Osteoblast (primary cell): ENCODE measurements around the gene TMEM178B. TPM values are rescaled to one million over a fixed set of nuclear protein-coding genes. Genes with fewer than 3 reads are reported as not detected.

Experiments used
- DNase-seq: peaks from one replicate; pipeline ENCODE4 v3.0.0; 2011; ENCODE audit warnings: low spot score, mixed read lengths; ENCODE audit not compliant: insufficient read length; ENCODE audit errors: missing footprints
- H2AFZ ChIP-seq: 2 replicates; pipeline ENCODE4 v1.6.0; 2011; ENCODE audit warnings: mild to moderate bottlenecking, low read length
- H3K27ac ChIP-seq: 2 replicates; pipeline ENCODE4 v1.5.1; 2011; ENCODE audit warnings: mild to moderate bottlenecking, low read depth, low read length, moderate library complexity
- H3K27me3 ChIP-seq: 2 replicates; pipeline ENCODE4 v1.6.0; 2012; ENCODE audit warnings: mild to moderate bottlenecking, control low read depth, inconsistent platforms, low read length, moderate library complexity; ENCODE audit not compliant: insufficient read depth
- H3K36me3 ChIP-seq: 2 replicates; pipeline ENCODE4 v1.5.1; 2011; ENCODE audit warnings: mild to moderate bottlenecking, low read length, control low read depth, moderate library complexity; ENCODE audit not compliant: insufficient read depth
- H3K4me1 ChIP-seq: 2 replicates; pipeline ENCODE4 v1.5.1; 2011; ENCODE audit warnings: mild to moderate bottlenecking, low read length, control low read depth, moderate library complexity; ENCODE audit not compliant: insufficient read depth
- H3K4me2 ChIP-seq: 2 replicates; pipeline ENCODE4 v1.6.0; 2011; ENCODE audit warnings: mild to moderate bottlenecking, low read length; ENCODE audit not compliant: insufficient read depth
- H3K4me3 ChIP-seq: fragments of 200-600 bp; sonication (generic); 3 replicates; pipeline ENCODE4 v1.5.1; 2012; ENCODE audit warnings: mild to moderate bottlenecking, low read length, inconsistent platforms; ENCODE audit not compliant: insufficient read depth
- H3K79me2 ChIP-seq: 2 replicates; pipeline ENCODE4 v1.6.0; 2012; ENCODE audit warnings: mild to moderate bottlenecking, low read length, control low read depth, inconsistent platforms; ENCODE audit not compliant: insufficient read depth
- H3K9me3 ChIP-seq: 2 replicates; pipeline ENCODE4 v1.5.1; 2011; ENCODE audit warnings: low read depth, low read length, control low read depth
- H4K20me1 ChIP-seq: 2 replicates; pipeline ENCODE4 v1.6.0; 2012; ENCODE audit warnings: mild to moderate bottlenecking, low read length, control low read depth; ENCODE audit not compliant: insufficient read depth
- total RNA-seq: library from RNA; depleted of rRNA; stranded (reverse); fragments of >200 nt; gene quantifications from 2 replicates; pipeline ENCODE4 v1.2.3, GENCODE V29; 2012
- TF ChIP-seq, protein P1 (sequence below): IDR thresholded peaks from 2 replicates; pipeline ENCODE4 v1.5.1; 2011; ENCODE audit warnings: mild to moderate bottlenecking, low read depth, low read length, moderate library complexity; ENCODE audit errors: extremely low read depth

The TMEM178B gene
- total RNA-seq, 1 donor, result 1.1 TPM

DNA sequence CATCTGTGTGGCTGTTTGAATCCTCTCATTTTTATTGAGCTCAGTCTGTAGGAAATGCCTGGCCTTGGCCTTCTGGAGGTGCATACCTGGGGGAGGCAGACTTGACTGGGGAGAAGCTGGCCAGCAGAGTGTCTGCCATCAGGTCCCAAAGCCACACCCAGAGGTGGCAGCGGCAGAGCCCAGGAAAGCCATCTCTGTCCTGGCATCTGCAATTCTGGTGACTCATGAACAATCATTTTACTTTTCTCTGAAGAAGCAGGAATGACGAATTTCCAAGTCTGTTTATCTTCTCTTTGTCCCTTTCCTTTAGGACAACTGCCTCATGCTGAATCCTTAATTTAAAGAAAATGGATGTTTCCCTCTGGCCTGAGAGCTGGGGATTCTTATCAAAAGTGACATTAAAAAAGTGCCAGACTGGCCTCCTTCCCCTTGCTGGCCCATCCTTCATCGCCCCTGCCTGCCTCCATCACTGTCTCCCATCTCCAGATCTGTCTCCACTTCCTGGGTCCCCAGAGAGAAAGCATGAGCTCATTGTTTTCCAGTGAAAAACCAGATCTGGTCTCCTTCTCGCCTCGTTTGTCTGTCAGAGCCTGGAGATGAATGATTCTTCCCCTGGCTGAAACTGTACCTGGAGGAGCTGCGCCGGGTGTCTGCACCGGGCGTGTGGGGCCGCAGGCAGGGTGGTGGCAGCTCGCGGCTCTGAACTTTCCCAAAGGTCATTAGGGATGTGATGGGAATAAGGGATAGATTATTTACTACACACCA, 124.5 kb downstream of the TMEM178B start:
- H4K20me1 ChIP-seq, result no peaks in the 10 kb centered on the region
- TF ChIP-seq, protein P1, sequence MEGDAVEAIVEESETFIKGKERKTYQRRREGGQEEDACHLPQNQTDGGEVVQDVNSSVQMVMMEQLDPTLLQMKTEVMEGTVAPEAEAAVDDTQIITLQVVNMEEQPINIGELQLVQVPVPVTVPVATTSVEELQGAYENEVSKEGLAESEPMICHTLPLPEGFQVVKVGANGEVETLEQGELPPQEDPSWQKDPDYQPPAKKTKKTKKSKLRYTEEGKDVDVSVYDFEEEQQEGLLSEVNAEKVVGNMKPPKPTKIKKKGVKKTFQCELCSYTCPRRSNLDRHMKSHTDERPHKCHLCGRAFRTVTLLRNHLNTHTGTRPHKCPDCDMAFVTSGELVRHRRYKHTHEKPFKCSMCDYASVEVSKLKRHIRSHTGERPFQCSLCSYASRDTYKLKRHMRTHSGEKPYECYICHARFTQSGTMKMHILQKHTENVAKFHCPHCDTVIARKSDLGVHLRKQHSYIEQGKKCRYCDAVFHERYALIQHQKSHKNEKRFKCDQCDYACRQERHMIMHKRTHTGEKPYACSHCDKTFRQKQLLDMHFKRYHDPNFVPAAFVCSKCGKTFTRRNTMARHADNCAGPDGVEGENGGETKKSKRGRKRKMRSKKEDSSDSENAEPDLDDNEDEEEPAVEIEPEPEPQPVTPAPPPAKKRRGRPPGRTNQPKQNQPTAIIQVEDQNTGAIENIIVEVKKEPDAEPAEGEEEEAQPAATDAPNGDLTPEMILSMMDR, result no peak
- no peak for DNase-seq
- H3K27ac ChIP-seq, result no peak overlapping the region
- H3K79me2 ChIP-seq, result no peaks in the 10 kb centered on the region
- no peaks in the 10 kb centered on the region for H3K9me3 ChIP-seq
- no peaks in the 10 kb centered on the region for H3K4me1 ChIP-seq
- H3K27me3 ChIP-seq, result no peaks in the 10 kb centered on the region
- no peak overlapping the region for H3K4me3 ChIP-seq
- H3K4me2 ChIP-seq, result no peak overlapping the region
- no peak overlapping the region for H2AFZ ChIP-seq
- no peaks in the 10 kb centered on the region for H3K36me3 ChIP-seq

DNA sequence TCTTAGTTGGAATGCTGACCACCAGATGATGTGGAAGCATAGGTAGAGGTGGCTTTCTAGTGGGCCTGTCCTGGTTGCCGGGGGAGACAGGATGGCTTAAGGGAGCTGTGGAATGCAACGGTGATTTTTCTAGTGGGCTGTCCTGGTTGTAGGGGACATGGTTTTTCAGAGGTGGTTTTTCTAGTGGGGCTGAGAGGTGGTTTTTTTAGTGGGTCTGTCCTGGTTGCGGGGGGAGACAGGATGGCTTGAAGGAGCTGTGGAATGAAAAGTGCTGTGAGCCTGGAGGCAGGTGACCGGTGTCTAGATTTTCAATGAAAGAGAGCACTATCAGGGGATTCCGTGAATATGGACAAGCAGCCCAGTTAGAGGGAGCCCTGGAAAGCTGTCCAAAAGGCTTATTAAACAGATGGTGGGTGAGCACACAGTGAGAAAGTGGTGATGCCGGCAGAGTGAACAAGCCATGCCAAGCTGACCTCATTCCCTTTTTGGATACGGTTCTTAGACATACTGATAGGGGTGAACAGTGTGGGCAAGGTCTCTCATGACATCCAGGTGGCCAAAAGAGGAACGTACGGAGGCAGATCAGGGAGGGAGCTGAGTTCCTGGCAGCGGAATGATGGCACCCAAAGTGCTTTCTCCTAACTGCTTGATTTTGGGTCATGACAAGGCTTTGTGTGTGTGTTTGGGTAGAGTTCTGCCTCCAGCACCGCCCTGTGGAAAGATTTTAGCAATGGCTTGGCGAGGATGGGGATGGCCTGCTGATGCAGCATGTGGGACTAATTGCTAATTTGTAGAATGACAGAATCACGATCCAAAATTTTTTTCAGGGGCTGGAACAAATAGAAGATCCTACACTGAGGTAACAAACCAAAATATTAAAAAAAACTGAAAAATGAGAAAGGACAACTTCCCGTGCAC, 126.6 kb downstream of the TMEM178B start:
- Histone ChIP-seq H2AFZ (no peak overlapping the region), H3K9me3 (no peaks in the 10 kb centered on the region), H4K20me1 (no peaks in the 10 kb centered on the region), H3K4me2 (no peak overlapping the region), H3K36me3 (no peaks in the 10 kb centered on the region), H3K4me1 (no peaks in the 10 kb centered on the region), H3K4me3 (no peak overlapping the region), H3K79me2 (no peaks in the 10 kb centered on the region), H3K27me3 (no peaks in the 10 kb centered on the region), H3K27ac (no peak overlapping the region)
- DNase-seq, result no peak
- TF ChIP-seq, protein P1, result no peak

DNA sequence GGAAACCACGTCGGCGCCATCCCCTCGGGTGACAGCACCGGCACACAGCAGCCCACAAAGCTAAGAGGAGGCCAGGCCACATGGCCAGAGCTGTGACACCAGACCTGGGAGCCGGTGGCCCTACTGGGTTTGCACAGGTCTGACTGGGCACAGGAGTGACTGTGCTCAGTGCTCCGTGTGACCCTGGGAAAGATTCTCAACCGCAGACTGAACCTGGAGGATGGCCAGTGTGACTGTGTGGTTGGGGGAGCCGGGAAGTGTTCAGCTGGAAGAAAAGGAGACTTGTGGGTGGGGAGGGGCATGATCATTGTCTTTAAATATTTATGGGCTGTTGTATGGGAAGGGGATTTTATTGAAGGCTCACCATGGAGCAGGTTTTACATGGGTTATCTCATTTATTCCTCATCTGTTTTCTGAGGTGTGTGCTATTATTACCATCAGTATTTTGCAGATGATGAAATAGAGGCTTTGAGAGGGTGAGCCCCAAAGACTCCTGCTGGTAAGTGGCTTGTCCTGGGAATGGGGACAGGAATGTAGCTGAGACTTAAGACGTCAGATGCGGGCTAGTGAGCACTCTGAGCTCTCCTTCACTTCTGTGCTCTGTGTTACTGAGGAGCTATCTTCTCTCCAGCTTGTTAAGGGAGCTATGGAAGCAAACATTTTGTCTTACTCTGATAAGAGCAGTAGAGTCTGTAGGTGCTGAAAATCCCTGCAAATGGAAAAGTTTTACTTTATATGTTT, 127.5 kb downstream of the TMEM178B start:
- Histone ChIP-seq H4K20me1 (no peaks in the 10 kb centered on the region), H3K4me2 (no peak overlapping the region), H3K27me3 (no peaks in the 10 kb centered on the region), H3K79me2 (no peaks in the 10 kb centered on the region), H3K4me1 (no peaks in the 10 kb centered on the region), H3K9me3 (no peaks in the 10 kb centered on the region), H3K27ac (no peak overlapping the region), H2AFZ (no peak overlapping the region), H3K4me3 (no peak overlapping the region), H3K36me3 (no peaks in the 10 kb centered on the region)
- TF ChIP-seq, protein P1, result no peak
- DNase-seq, result no peak
